ENCODE data around the gene NLRP10. TPM values are rescaled to one million over a fixed set of nuclear protein-coding genes. Genes with fewer than 3 reads are reported as not detected.

The NLRP10 gene
- polyA plus RNA-seq, 1 of the 3 experiments (the other 2 are of a cell fraction): 0.05 TPM

- 79% methylated on average over 3 of the region's 3 CpGs for WGBS (ENCODE audit: low lambda C conversion rate)
- H3K4me3 ChIP-seq (ENCODE audit: low read depth in 2 of 2, low read length in 1 of 2): no peak overlapping the region
- ChIA-PET POLR2A (no interaction called here), CTCF (interaction anchor here (0.6 to 11.1 kb wide), 5 partner anchors 7 to 1536 kb away, joined by 3 to 574 read pairs (median 18); partner anchors contain the start of gene TRIM3)
- H3K4me2 ChIP-seq: no peak overlapping the region
- TF ChIP-seq RAD21 (IDR thresholded peaks at IDR 0.05; ENCODE audit: low read length): no peak
- TF ChIP-seq ELF1 (IDR thresholded peaks at IDR 0.05): no peak
- no peak for TF ChIP-seq NFIC (IDR thresholded peaks at IDR 0.05; ENCODE audit: borderline replicate concordance)
- no peak for TF ChIP-seq NRF1 (IDR thresholded peaks at IDR 0.05; ENCODE audit: low read depth, low read length)
- TF ChIP-seq ZBTB33 (IDR thresholded peaks at IDR 0.05; ENCODE audit: borderline replicate concordance, low read depth): no peak
- TF ChIP-seq, protein P1, sequence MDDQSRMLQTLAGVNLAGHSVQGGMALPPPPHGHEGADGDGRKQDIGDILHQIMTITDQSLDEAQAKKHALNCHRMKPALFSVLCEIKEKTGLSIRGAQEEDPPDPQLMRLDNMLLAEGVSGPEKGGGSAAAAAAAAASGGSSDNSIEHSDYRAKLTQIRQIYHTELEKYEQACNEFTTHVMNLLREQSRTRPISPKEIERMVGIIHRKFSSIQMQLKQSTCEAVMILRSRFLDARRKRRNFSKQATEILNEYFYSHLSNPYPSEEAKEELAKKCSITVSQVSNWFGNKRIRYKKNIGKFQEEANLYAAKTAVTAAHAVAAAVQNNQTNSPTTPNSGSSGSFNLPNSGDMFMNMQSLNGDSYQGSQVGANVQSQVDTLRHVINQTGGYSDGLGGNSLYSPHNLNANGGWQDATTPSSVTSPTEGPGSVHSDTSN (IDR thresholded peaks at IDR 0.05): no peak
- TF ChIP-seq, protein P2, sequence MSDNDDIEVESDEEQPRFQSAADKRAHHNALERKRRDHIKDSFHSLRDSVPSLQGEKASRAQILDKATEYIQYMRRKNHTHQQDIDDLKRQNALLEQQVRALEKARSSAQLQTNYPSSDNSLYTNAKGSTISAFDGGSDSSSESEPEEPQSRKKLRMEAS (IDR thresholded peaks at IDR 0.05; ENCODE audit: low read depth): no peak
- TF ChIP-seq IRF3 (IDR thresholded peaks at IDR 0.05; ENCODE audit: low read depth, low read length): no peak
- TF ChIP-seq SIN3A (IDR thresholded peaks at IDR 0.05; ENCODE audit: borderline replicate concordance, low read depth, low read length): no peak
- no peak for TF ChIP-seq TAF1 (IDR thresholded peaks at IDR 0.05; ENCODE audit: borderline replicate concordance, low read depth, low read length)
- no peak for TF ChIP-seq GATA2 (CRISPR knock-in tag; IDR thresholded peaks at IDR 0.05)
- no peak for TF ChIP-seq JUND (IDR thresholded peaks at IDR 0.05)
- TF ChIP-seq EZH2phosphoT487 (IDR thresholded peaks at IDR 0.05; ENCODE audit: borderline replicate concordance, low read depth): no peak
- TF ChIP-seq FOXJ3 (CRISPR knock-in tag; IDR thresholded peaks at IDR 0.05): no peak
- TF ChIP-seq MXI1 (IDR thresholded peaks at IDR 0.05; ENCODE audit: low read depth, low read length): no peak
- no peak for TF ChIP-seq EP300 (IDR thresholded peaks at IDR 0.05; ENCODE audit: borderline replicate concordance in 1 of 2, low read depth in 1 of 2, low read length in 1 of 2)
- TF ChIP-seq MEF2A (IDR thresholded peaks at IDR 0.05; ENCODE audit: borderline replicate concordance, low read depth): no peak
- no peak for TF ChIP-seq SMC3 (IDR thresholded peaks at IDR 0.05; ENCODE audit: low read depth, low read length)
- H3K36me3 ChIP-seq (replicated peaks in 1 of 2; ENCODE audit: control insufficient read depth in 1 of 2, insufficient read depth in 2 of 2, low read length in 1 of 2): no peaks in the 10 kb centered on the region
- H4K20me1 ChIP-seq (ENCODE audit: insufficient read depth): 0 out of 2 replicates have a peak, but pooled peaks cover 5% of the 10 kb centered on the region
- H3F3A ChIP-seq (replicated peaks; ENCODE audit: insufficient read depth): peaks cover 12% of the 10 kb centered on the region
- no peak overlapping the region for H3K9ac ChIP-seq
- H3K9me3 ChIP-seq: no peaks in the 10 kb centered on the region
- no peaks in the 10 kb centered on the region for H3K9me2 ChIP-seq
- peaks cover 0 to 8% of the 10 kb centered on the region in 2 experiments; a peak in 1 of 4 replicates for H3K4me1 ChIP-seq (ENCODE audit: control insufficient read depth in 1 of 2, insufficient read depth in 2 of 2, low read depth in 1 of 2, low read length in 1 of 2)
- no peaks in the 10 kb centered on the region for H3K79me2 ChIP-seq (ENCODE audit: insufficient read depth)
- DNase-seq: no peak
- H3K27me3 ChIP-seq (ENCODE audit: insufficient read depth): no peaks in the 10 kb centered on the region
- no peak overlapping the region for H2AFZ ChIP-seq (ENCODE audit: low read depth)
- H3K27ac ChIP-seq (ENCODE audit: low read depth in 2 of 2, low read length in 1 of 2): no peak overlapping the region
These were observed 44.6 kb upstream of the NLRP10 start for GRCh38 chr11:8009856-8010255.

Data from SK-N-SH (cell line).